Naive thymus-derived CD4-positive, alpha-beta T cell (primary cell): ENCODE measurements around the gene DPEP1. TPM values are rescaled to one million over a fixed set of nuclear protein-coding genes. Genes with fewer than 3 reads are reported as not detected.

Experiments used
- ATAC-seq: fragments of 150-1000 bp; cut with Tn5 transposase; 2 replicates; pipeline ENCODE4 v1.10.0; 2021; ENCODE audit warnings: mild to moderate bottlenecking, moderate library complexity
- CTCF ChIA-PET: fragments of 350-600 bp; sonication (Branson Sonifier 250); formaldehyde crosslinking; loops from one replicate; lab custom pipeline; 2021; ENCODE audit warnings: antibody characterized with exemption; lab: Charles Lee
- POLR2A ChIA-PET: fragments of 350-600 bp; sonication (Branson Sonifier 250); formaldehyde crosslinking; loops from one replicate; lab custom pipeline; 2021; ENCODE audit warnings: antibody characterized with exemption, inconsistent platforms; lab: Charles Lee
- DNase-seq, 9 donors: peaks; one replicate each; pipeline versions ENCODE4 v3.0.0 to v3.0.0-alpha.2; 2020 to 2022; ENCODE audit warnings: mixed read lengths in 1 of 9
- H3K27ac ChIP-seq: one replicate; pipeline ENCODE4 v1.7.0; 2013; ENCODE audit warnings: mild to moderate bottlenecking, low read depth, low read length, moderate library complexity
- H3K27me3 ChIP-seq, 2 donors: one replicate each; pipeline ENCODE4 v1.7.0; 2013; ENCODE audit warnings: low read length in 2 of 2, mild to moderate bottlenecking in 2 of 2, moderate library complexity in 2 of 2; ENCODE audit not compliant: control insufficient read depth in 2 of 2, insufficient read depth in 2 of 2
- H3K36me3 ChIP-seq, 3 experiments: 1 replicate in 2 of 3; 2 replicates in 1 of 3; pipeline ENCODE4 v1.7.0; 2013; ENCODE audit warnings: low read length in 3 of 3, mild to moderate bottlenecking in 3 of 3, moderate library complexity in 1 of 3; ENCODE audit not compliant: insufficient read depth in 3 of 3, control insufficient read depth in 2 of 3
- H3K4me1 ChIP-seq, 2 donors: one replicate each; pipeline ENCODE4 v1.7.0; 2013; ENCODE audit warnings: low read length in 2 of 2, mild to moderate bottlenecking in 2 of 2, moderate library complexity in 1 of 2; ENCODE audit not compliant: control insufficient read depth in 2 of 2, insufficient read depth in 2 of 2
- H3K4me3 ChIP-seq: 2 replicates; pipeline ENCODE4 v1.7.0; 2013; ENCODE audit warnings: mild to moderate bottlenecking, low read length
- H3K9me3 ChIP-seq, 3 experiments: 1 replicate in 2 of 3; 2 replicates in 1 of 3; pipeline ENCODE4 v1.7.0; 2013; ENCODE audit warnings: low read length in 3 of 3; ENCODE audit not compliant: control insufficient read depth in 2 of 3
- H3K27ac Mint-ChIP-seq, 9 donors: one replicate each; pipeline ENCODE4 v1.8.0; 2020 to 2022; ENCODE audit warnings: mixed read lengths in 9 of 9, mild to moderate bottlenecking in 8 of 9, moderate library complexity in 5 of 9, inconsistent platforms in 2 of 9
- H3K27me3 Mint-ChIP-seq, 5 donors: one replicate each; pipeline ENCODE4 v1.8.0; 2021 to 2022; ENCODE audit warnings: mixed read lengths in 5 of 5, mild to moderate bottlenecking in 1 of 5
- H3K36me3 Mint-ChIP-seq, 5 donors: one replicate each; pipeline ENCODE4 v1.8.0; 2020 to 2022; ENCODE audit warnings: mixed read lengths in 5 of 5, mild to moderate bottlenecking in 3 of 5, inconsistent platforms in 1 of 5
- H3K4me1 Mint-ChIP-seq, 7 donors: one replicate each; pipeline ENCODE4 v1.8.0; 2020 to 2022; ENCODE audit warnings: mixed read lengths in 7 of 7, mild to moderate bottlenecking in 3 of 7, inconsistent platforms in 1 of 7
- H3K4me3 Mint-ChIP-seq, 10 donors: one replicate each; pipeline ENCODE4 v1.8.0; 2020 to 2022; ENCODE audit warnings: mild to moderate bottlenecking in 10 of 10, mixed read lengths in 10 of 10, moderate library complexity in 6 of 10, inconsistent platforms in 2 of 10
- H3K9me3 Mint-ChIP-seq, 11 donors: one replicate each; pipeline ENCODE4 v1.8.0; 2020 to 2022; ENCODE audit warnings: mixed read lengths in 11 of 11, mild to moderate bottlenecking in 4 of 11, inconsistent platforms in 1 of 11, moderate library complexity in 1 of 11
- intact Hi-C, 2 donors: fragments of 100-400 bp; cut with micrococcal nuclease; formaldehyde crosslinking; loops; one replicate each; pipeline ENCODE4 v1.15.1; 2023
- polyA plus RNA-seq, 2 donors: library from polyadenylated mRNA; unstranded; fragments of 300-500 nt; fragmentation: Illumina TruSeq; gene quantifications; one replicate each; pipeline ENCODE4 v1.2.3, GENCODE V29; 2021
- total RNA-seq, 6 experiments: library from RNA in 5 of 6; stranded (reverse) in 5 of 6; gene quantifications; 1 replicate in 5 of 6; 2 replicates in 1 of 6; pipeline ENCODE4 v1.2.3 and lab custom pipeline; 2021 to 2026

DPEP1 gene
- total and polyA plus RNA-seq, 7 experiments from 2014 or later, result not detected

DNA sequence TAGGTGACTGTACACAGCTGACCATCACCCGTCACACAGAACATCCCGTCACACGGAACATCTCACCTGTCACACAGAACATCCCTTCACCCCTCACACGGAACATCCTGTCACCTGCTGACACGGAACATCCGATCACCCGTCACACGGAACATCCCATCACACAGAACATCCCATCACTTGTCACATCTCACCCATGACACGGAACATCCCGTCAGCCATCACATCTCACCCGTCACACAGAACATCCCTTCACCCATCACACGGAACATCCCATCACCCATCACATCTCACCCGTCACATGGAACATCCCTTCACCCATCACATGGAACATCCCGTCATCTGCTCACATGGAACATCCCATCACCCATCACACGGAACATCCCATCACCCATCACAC, 34.1 kb upstream of the DPEP1 start:
- no peak overlapping the region for H3K4me3 ChIP-seq
- H3K4me1 Mint-ChIP-seq, result peaks cover 0 to 2% (median 0%) of the 10 kb centered on the region in 7 donors
- H3K27me3 ChIP-seq, result no peaks in the 10 kb centered on the region
- peaks cover 0 to 13% (median 0%) of the 10 kb centered on the region in 5 donors for H3K27me3 Mint-ChIP-seq
- H3K27ac Mint-ChIP-seq, result no peak overlapping the region
- no peak overlapping the region for H3K4me3 Mint-ChIP-seq
- ATAC-seq (no peak), DNase-seq (no peak)
- no peaks in the 10 kb centered on the region for H3K9me3 ChIP-seq
- ChIA-PET POLR2A (no interaction called here), CTCF (no interaction called here)
- intact Hi-C loops, result no loop called here
- H3K4me1 ChIP-seq, result peaks cover 0 to 9% of the 10 kb centered on the region in 2 donors
- no peak overlapping the region for H3K27ac ChIP-seq
- no peaks in the 10 kb centered on the region for H3K36me3 Mint-ChIP-seq
- H3K9me3 Mint-ChIP-seq, result peaks cover 0 to 1% (median 0%) of the 10 kb centered on the region in 11 donors
- H3K36me3 ChIP-seq, result no peaks in the 10 kb centered on the region

DNA sequence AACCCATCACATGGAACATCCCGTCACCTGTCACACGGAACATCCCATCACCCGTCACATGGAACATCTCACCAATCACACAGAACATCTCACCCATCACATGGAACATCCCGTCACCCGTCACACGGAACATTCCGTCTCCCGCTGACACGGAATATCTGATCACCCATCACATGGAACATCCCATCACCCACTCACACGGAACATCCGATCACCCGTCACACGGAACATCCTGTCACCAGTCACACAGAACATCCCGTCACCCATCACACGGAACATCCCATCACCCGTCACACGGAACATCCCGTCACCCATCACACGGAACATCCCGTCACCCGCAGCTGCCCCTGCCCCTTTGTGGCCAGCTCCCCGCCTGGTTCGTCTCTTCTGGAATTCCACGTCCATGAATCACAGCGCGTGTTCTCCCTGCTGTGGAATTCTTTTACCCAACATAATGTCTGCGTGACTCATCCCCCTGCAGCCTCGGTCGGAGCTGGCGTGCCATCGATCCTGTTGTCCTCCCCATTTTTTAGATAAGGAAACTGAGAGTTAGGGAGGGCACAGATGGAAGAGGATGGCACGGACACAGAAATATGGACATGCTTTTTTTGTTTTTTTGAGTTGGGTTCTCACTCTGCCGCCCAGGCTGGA, 32.3 kb upstream of the DPEP1 start:
- POLR2A ChIA-PET, result no interaction called here

DNA sequence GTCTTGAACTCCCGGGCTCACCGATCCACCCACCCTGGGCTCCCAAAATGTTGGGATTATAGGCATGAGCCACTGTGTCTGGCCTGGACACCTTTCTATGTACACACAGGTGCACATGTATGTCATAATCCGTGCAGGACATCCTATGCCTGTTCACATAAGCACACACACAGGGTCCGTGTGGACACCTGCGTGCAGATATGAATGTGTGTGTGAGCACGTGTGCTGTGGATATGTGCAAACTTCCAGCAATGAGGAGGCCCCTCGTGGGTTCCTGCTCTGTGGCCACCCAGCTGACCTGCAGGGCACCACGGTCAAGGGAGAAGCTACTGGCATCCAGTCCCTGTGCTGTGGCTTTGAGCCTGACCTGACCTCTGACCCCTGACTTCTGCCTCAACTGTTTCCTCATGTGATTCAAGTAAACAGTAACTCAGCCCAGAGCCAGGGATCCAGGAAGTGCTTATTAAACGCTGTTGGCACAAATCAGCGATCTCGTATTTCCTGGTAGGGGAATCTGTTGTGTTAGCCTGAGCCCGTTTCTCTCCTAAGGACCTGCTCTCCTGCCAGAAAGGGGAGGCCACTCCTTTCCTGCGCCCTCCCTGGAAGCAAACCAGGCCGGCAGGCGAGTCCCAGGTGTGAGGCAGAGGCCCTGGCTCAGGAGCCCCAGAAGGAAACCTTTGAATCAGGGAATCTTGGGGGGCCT, 31.4 kb upstream of the DPEP1 start:
- H3K4me3 Mint-ChIP-seq, result no peak overlapping the region
- H3K27ac Mint-ChIP-seq, result no peak overlapping the region
- H3K27me3 ChIP-seq, result no peaks in the 10 kb centered on the region
- peaks cover 0 to 1% (median 0%) of the 10 kb centered on the region in 11 donors for H3K9me3 Mint-ChIP-seq
- CTCF ChIA-PET, result no interaction called here
- intact Hi-C loops, result no loop called here
- H3K27me3 Mint-ChIP-seq, result peaks cover 0 to 8% (median 0%) of the 10 kb centered on the region in 5 donors
- H3K36me3 ChIP-seq, result no peaks in the 10 kb centered on the region
- ATAC-seq, result no peak
- no peaks in the 10 kb centered on the region for H3K36me3 Mint-ChIP-seq
- no peak overlapping the region for H3K27ac ChIP-seq
- no peak overlapping the region for H3K4me3 ChIP-seq
- no peak for DNase-seq
- POLR2A ChIA-PET, result no interaction called here
- H3K4me1 ChIP-seq, result no peaks in the 10 kb centered on the region
- no peaks in the 10 kb centered on the region for H3K4me1 Mint-ChIP-seq
- H3K9me3 ChIP-seq, result no peaks in the 10 kb centered on the region

More for the DNA sequence above, 32.3 kb upstream of the DPEP1 start:
- H3K9me3 Mint-ChIP-seq, result peaks cover 0 to 1% (median 0%) of the 10 kb centered on the region in 11 donors
- H3K36me3 ChIP-seq, result no peaks in the 10 kb centered on the region
- no peak overlapping the region for H3K27ac ChIP-seq
- no peaks in the 10 kb centered on the region for H3K36me3 Mint-ChIP-seq
- H3K9me3 ChIP-seq, result no peaks in the 10 kb centered on the region
- H3K27me3 ChIP-seq, result no peaks in the 10 kb centered on the region
- H3K4me3 Mint-ChIP-seq, result no peak overlapping the region
- ATAC-seq (no peak), DNase-seq (no peak)
- CTCF ChIA-PET, result no interaction called here
- H3K27me3 Mint-ChIP-seq, result peaks cover 0 to 10% (median 0%) of the 10 kb centered on the region in 5 donors
- intact Hi-C loops, result no loop called here
- H3K4me1 Mint-ChIP-seq, result no peaks in the 10 kb centered on the region
- no peaks in the 10 kb centered on the region for H3K4me1 ChIP-seq
- H3K27ac Mint-ChIP-seq, result no peak overlapping the region
- no peak overlapping the region for H3K4me3 ChIP-seq

DNA sequence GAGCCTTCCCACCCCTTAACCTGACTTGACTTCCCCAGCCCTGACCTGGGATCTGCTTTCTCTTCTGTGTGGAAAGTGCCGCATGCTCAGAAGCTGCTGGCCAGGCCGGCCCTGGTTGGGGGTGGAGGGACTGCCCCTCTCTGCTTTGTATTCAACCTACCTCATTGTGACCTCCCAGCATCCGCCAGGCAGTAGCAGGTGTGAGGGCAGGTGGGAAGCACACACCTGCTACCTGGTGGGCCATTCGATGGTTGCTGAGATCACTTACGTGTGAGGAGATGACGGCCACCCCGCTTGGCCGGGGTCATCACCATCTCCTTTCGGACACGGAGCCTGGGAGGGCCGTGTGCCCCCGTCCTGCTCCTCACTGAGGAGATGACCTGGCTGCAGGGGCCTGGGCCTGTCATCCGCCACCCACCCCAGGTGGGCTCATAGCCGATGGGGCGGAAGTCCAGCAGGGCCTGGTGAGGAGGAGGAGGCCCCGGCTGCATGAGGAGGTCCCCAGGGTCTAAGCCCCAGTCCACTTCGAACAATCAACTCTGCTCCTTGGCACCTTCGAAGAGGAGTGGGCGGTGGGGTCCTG, 30.7 kb upstream of the DPEP1 start:
- DNase-seq (no peak), ATAC-seq (no peak)
- H3K4me1 ChIP-seq, result no peaks in the 10 kb centered on the region
- Mint-ChIP-seq H3K27me3 (peaks cover 0 to 2% (median 0%) of the 10 kb centered on the region in 5 donors), H3K4me3 (no peak overlapping the region), H3K4me1 (no peaks in the 10 kb centered on the region), H3K27ac (no peak overlapping the region), H3K36me3 (no peaks in the 10 kb centered on the region), H3K9me3 (no peaks in the 10 kb centered on the region)
- no peaks in the 10 kb centered on the region for H3K36me3 ChIP-seq
- no peak overlapping the region for H3K4me3 ChIP-seq
- H3K9me3 ChIP-seq, result no peaks in the 10 kb centered on the region
- H3K27ac ChIP-seq, result no peak overlapping the region
- POLR2A ChIA-PET, result no interaction called here
- no peaks in the 10 kb centered on the region for H3K27me3 ChIP-seq
- CTCF ChIA-PET, result no interaction called here
- intact Hi-C loops, result no loop called here

DNA sequence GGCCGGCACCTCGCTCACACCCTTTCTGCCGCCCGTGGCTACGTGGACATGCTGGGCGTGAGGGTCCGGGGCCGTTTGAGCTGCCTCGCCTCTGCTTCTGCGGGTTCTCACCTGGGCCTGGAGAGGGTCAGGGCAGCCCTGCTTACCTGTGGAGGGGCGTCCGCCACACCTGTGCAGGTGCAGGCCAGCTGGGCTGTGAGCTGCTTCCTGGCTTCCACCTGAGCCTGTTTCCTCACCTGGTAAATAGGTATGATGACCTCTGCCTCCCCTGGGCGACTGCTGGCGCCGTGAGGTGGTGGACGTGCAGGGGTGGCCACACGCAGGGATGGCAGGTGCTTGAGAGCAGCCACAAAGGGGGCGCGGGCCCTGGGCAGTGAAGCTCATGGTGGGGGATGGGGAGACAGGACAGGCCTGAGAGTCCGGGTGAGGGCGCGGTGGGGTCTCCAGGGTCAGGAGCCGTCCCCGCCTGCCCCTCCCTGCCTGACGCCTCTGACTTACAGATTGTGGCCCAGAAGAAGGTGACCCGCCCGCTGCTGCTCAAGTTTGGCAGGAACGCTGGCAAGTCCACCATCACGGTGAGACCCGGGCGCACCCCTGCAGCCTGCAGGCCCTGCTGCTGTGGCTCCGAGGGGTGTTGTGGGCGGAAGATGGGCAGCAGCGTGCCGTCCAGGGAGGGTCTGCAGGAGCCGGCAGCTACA, 30.1 kb upstream of the DPEP1 start:
- no peak for DNase-seq
- Histone ChIP-seq H3K4me3 (no peak overlapping the region), H3K36me3 (no peaks in the 10 kb centered on the region), H3K27ac (no peak overlapping the region), H3K9me3 (no peaks in the 10 kb centered on the region), H3K4me1 (no peaks in the 10 kb centered on the region), H3K27me3 (no peaks in the 10 kb centered on the region)
- Mint-ChIP-seq H3K9me3 (no peaks in the 10 kb centered on the region), H3K27ac (no peak overlapping the region), H3K36me3 (no peaks in the 10 kb centered on the region), H3K27me3 (peaks cover 0 to under 1% (median 0%) of the 10 kb centered on the region in 5 donors), H3K4me1 (no peaks in the 10 kb centered on the region), H3K4me3 (no peak overlapping the region)
- CTCF ChIA-PET, result no interaction called here
- ATAC-seq, result no peak
- POLR2A ChIA-PET, result no interaction called here
- intact Hi-C loops, result no loop called here

DNA sequence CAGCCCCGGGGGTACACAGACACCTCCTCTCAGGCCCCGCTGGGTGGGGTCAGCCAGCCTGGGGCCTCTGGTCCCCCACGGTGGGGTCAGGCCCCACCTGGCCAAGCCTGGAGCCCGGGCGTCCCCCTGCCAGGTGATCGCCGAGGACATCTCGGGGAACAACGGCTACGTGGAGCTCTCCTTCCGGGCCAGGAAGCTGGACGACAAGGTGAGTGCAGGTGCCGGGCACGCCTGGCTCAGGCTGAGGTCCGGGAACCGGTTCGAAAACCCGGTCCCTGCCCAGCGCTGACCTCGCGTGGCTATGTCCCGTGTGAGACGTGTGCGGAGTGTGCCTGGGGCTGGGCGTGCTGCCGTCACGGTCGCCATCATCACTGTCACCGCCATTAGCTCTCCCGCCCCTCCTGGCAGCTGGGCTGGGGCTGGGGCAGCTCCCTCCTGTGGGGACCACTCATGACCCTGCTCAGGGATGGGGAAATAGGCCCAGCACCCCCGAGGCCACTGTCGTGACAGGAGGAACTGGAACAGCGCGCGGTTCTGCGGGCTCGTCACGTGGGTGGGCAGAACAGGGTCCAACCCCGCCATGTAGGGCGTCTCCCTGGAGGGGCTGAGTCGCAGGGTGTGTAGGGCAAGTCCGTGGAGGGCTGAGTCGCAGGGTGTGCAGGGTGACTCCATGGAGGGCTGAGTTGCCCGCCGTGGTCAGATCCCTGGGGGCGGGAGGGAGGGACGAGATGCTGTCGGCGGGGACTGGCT, 29.4 kb upstream of the DPEP1 start:
- Mint-ChIP-seq H3K4me1 (no peaks in the 10 kb centered on the region), H3K36me3 (no peaks in the 10 kb centered on the region), H3K27ac (no peak overlapping the region), H3K9me3 (no peaks in the 10 kb centered on the region), H3K27me3 (no peaks in the 10 kb centered on the region), H3K4me3 (no peak overlapping the region)
- ChIA-PET POLR2A (no interaction called here), CTCF (no interaction called here)
- ATAC-seq, result no peak
- Histone ChIP-seq H3K9me3 (no peaks in the 10 kb centered on the region), H3K4me3 (no peak overlapping the region), H3K36me3 (no peaks in the 10 kb centered on the region), H3K4me1 (no peaks in the 10 kb centered on the region), H3K27ac (no peak overlapping the region), H3K27me3 (no peaks in the 10 kb centered on the region)
- intact Hi-C loops, result no loop called here
- DNase-seq, result no peak
